ENCODE results near the gene C2CD4D. TPM values are rescaled to one million over a fixed set of nuclear protein-coding genes. Genes with fewer than 3 reads are reported as not detected.

The C2CD4D gene
- polyA plus RNA-seq, 1 donor (not counting 4 experiments of a cell fraction or from before 2014, with no cell fraction given), result 0.05 TPM

GRCh38 chr1:151834239-151834638 lies 5.4 kb downstream of the C2CD4D start:
- Histone ChIP-seq H3K79me2 (ENCODE audit: control insufficient read depth, insufficient read depth, low read length) (no peaks in the 10 kb centered on the region), H3K9ac (ENCODE audit: control insufficient read depth, extremely low read depth, insufficient read depth, low read length) (no peak overlapping the region), H3K9me3 (ENCODE audit: control insufficient read depth, low read depth, low read length) (no peaks in the 10 kb centered on the region), H3K4me3 (ENCODE audit: control insufficient read depth in 2 of 3, extremely low read depth in 1 of 3, insufficient read depth in 2 of 3, low read depth in 1 of 3, low read length in 3 of 3) (no peak overlapping the region), H3K9me1 (ENCODE audit: control insufficient read depth, extremely low read depth, insufficient read depth, low read length) (peaks cover 2% of the 10 kb centered on the region), H3K4me2 (ENCODE audit: control insufficient read depth, extremely low read depth, insufficient read depth, low read depth, low read length) (no peak overlapping the region), H2AFZ (ENCODE audit: control insufficient read depth, low read length) (no peak overlapping the region), H3K27ac (ENCODE audit: control insufficient read depth, insufficient read depth, low read length) (no peak overlapping the region), H3K27me3 (ENCODE audit: control insufficient read depth, extremely low read depth, insufficient read depth, low read length) (no peaks in the 10 kb centered on the region), H3K36me3 (ENCODE audit: control insufficient read depth in 2 of 2, extremely low read depth in 1 of 2, insufficient read depth in 2 of 2, low read length in 2 of 2) (no peaks in the 10 kb centered on the region), H3K4me1 (ENCODE audit: control insufficient read depth, extremely low read depth, insufficient read depth, low read length) (peaks cover 35% of the 10 kb centered on the region), H4K20me1 (ENCODE audit: control insufficient read depth, extremely low read depth, insufficient read depth, low read length) (no peaks in the 10 kb centered on the region)
- DNase-seq (ENCODE audit: low read depth, low spot score), result no peak
- dilution Hi-C loops (cut with MboI; ENCODE audit: extremely low pct_ligation_motif_present, low sequenced_read_pairs), result no loop called here
- no peak for TF ChIP-seq EZH2 (IDR thresholded peaks at IDR 0.05; ENCODE audit: low read length)
- no peak for TF ChIP-seq CTCF (optimal IDR thresholded peaks at IDR 0.05 in 1 of 3, IDR thresholded peaks at IDR 0.05 in 1 of 3, conservative IDR thresholded peaks at IDR 0.05 in 1 of 3; ENCODE audit: extremely low read depth in 1 of 3, insufficient read depth in 2 of 3, low read length in 3 of 3)
- no peak for FAIRE-seq

DNA sequence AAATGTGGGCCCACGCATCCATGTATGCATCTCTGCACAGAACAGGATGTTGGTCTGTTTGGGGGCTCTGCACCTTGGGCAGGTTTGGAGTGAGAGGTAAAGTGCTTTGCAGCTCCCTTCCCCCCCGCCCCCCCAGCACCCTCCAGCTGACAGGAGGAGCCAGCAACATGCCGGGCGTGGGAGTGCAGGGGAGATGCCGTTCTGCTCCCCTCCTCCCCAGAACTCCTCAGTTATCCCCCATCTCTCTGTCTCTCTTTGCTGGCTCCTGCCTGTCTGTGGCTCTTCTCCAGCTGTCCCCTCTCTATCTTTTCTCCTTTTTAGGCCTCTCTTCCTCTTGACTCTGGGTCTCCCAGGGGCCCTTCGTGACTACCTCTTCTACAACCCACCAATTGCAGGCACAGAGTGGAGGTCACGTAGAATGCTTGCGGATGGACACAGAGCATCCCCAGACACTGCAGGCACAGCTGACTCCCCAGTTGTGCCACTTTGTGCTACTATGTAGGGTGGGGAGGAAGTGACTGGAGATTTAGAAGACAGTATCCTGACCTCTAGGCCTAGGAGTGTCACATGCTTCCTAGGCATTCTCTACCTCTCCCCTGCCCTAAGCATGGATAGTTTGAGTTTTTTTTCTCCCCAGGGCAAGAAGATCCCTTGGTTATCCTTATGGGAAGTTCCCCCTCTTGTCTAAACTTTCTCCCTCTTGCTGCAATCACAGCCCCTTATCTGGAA lies 6.3 kb downstream of the C2CD4D start:
- TF ChIP-seq EZH2 (IDR thresholded peaks at IDR 0.05; ENCODE audit: low read length) (no peak), CTCF (optimal IDR thresholded peaks at IDR 0.05 in 1 of 3, IDR thresholded peaks at IDR 0.05 in 1 of 3, conservative IDR thresholded peaks at IDR 0.05 in 1 of 3; ENCODE audit: extremely low read depth in 1 of 3, insufficient read depth in 2 of 3, low read length in 3 of 3) (no peak)
- Histone ChIP-seq H4K20me1 (ENCODE audit: control insufficient read depth, extremely low read depth, insufficient read depth, low read length) (no peaks in the 10 kb centered on the region), H3K36me3 (ENCODE audit: control insufficient read depth in 2 of 2, extremely low read depth in 1 of 2, insufficient read depth in 2 of 2, low read length in 2 of 2) (no peaks in the 10 kb centered on the region), H3K9me3 (ENCODE audit: control insufficient read depth, low read depth, low read length) (no peaks in the 10 kb centered on the region), H3K27ac (ENCODE audit: control insufficient read depth, insufficient read depth, low read length) (no peak overlapping the region), H3K4me3 (ENCODE audit: control insufficient read depth in 2 of 3, extremely low read depth in 1 of 3, insufficient read depth in 2 of 3, low read depth in 1 of 3, low read length in 3 of 3) (no peak overlapping the region), H3K9ac (ENCODE audit: control insufficient read depth, extremely low read depth, insufficient read depth, low read length) (no peak overlapping the region), H3K4me1 (ENCODE audit: control insufficient read depth, extremely low read depth, insufficient read depth, low read length) (peaks cover 38% of the 10 kb centered on the region), H3K79me2 (ENCODE audit: control insufficient read depth, insufficient read depth, low read length) (no peaks in the 10 kb centered on the region), H3K9me1 (ENCODE audit: control insufficient read depth, extremely low read depth, insufficient read depth, low read length) (peaks cover 2% of the 10 kb centered on the region), H2AFZ (ENCODE audit: control insufficient read depth, low read length) (no peak overlapping the region), H3K27me3 (ENCODE audit: control insufficient read depth, extremely low read depth, insufficient read depth, low read length) (no peaks in the 10 kb centered on the region), H3K4me2 (ENCODE audit: control insufficient read depth, extremely low read depth, insufficient read depth, low read depth, low read length) (no peak overlapping the region)
- FAIRE-seq, result no peak
- no peak for DNase-seq (ENCODE audit: low read depth, low spot score)
- dilution Hi-C loops (cut with MboI; ENCODE audit: extremely low pct_ligation_motif_present, low sequenced_read_pairs), result no loop called here
